ENCODE results near the gene TICAM1.

The TICAM1 gene

GRCh38 chr19:4831304-4831978 is at the start of gene TICAM1:
Gene TICAM1 (minus strand): TSS chr19:4831712. CDS start chr19:4818377, 13,335 bp downstream.
- peak within 1 kb of the TSS; percentile 98 for H3K4me3 ChIP-seq (ENCODE audit: low read length)
- peaks cover 20% of the 10 kb centered on the region for H3K4me1 ChIP-seq (ENCODE audit: control insufficient read depth, insufficient read depth, low read length)
- peak within 1 kb of the TSS; percentile 98 for H3K9ac ChIP-seq (ENCODE audit: low read length)

GRCh38 chr19:4879041-4879440 is 47.5 kb upstream of the TICAM1 start:
- H3K4me1 ChIP-seq (ENCODE audit: control insufficient read depth, insufficient read depth, low read length), result no peaks in the 10 kb centered on the region
- no peak overlapping the region for H3K4me3 ChIP-seq (ENCODE audit: low read length)
- H3K9me3 ChIP-seq (ENCODE audit: control insufficient read depth, low read length), result no peaks in the 10 kb centered on the region
- H3K36me3 ChIP-seq (ENCODE audit: control insufficient read depth, insufficient read depth, low read length), result no peaks in the 10 kb centered on the region
- H3K9ac ChIP-seq (ENCODE audit: low read length), result no peak overlapping the region
- H3K27me3 ChIP-seq (ENCODE audit: control insufficient read depth, insufficient read depth, low read length), result peaks cover 3% of the 10 kb centered on the region

More at GRCh38 chr19:4831304-4831978, at the start of gene TICAM1:
- H3K36me3 ChIP-seq (ENCODE audit: control insufficient read depth, insufficient read depth, low read length), result no peaks in the 10 kb centered on the region
- no peaks in the 10 kb centered on the region for H3K27me3 ChIP-seq (ENCODE audit: control insufficient read depth, insufficient read depth, low read length)
- H3K9me3 ChIP-seq (ENCODE audit: control insufficient read depth, low read length), result no peaks in the 10 kb centered on the region

- H3K9me3 ChIP-seq (ENCODE audit: control insufficient read depth, low read length), result no peaks in the 10 kb centered on the region
- no peak overlapping the region for H3K9ac ChIP-seq (ENCODE audit: low read length)
- no peaks in the 10 kb centered on the region for H3K36me3 ChIP-seq (ENCODE audit: control insufficient read depth, insufficient read depth, low read length)
- no peak overlapping the region for H3K4me3 ChIP-seq (ENCODE audit: low read length)
- no peaks in the 10 kb centered on the region for H3K4me1 ChIP-seq (ENCODE audit: control insufficient read depth, insufficient read depth, low read length)
- peaks cover 3% of the 10 kb centered on the region for H3K27me3 ChIP-seq (ENCODE audit: control insufficient read depth, insufficient read depth, low read length)
Observed at GRCh38 chr19:4878491-4878968, 47.0 kb upstream of the TICAM1 start.

DNA sequence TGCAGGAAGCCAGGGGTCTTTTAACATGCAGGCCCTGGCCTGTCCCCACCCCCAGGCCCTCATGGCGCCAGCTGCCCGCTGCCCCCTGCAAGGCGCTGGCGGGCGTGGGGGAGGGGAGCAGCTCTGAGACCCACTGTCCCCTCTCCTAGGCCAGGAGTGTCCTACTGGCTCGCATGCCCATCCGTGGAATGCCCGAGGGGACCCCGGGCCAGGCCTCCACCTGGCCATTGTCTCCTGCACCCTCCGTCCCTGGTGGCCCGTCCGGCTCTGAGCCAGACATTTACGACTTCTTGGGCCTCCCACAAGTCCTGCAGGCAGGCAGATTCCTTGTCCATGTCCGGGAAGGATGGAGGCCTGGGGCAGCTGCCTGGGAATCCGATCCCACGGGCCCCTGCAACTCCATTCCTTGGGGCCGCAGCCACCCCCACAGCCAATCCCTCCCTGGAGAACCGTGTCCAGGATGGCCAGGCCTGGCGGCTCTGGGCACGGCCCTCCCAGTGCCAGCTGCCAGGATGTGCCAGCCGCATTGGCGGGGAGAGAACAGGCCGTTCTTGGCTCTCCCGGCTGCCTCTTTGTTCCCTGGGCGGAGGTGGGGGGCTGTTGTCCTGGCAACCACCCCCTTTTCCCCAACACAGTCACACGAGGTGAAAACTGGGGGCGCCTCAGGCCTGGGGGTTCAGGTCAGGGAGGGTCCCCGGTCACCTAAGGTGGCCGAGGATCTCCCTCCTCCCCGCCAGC is 46.4 kb upstream of the TICAM1 start:
- H3K4me1 ChIP-seq (ENCODE audit: control insufficient read depth, insufficient read depth, low read length), result no peaks in the 10 kb centered on the region
- no peak overlapping the region for H3K9ac ChIP-seq (ENCODE audit: low read length)
- no peaks in the 10 kb centered on the region for H3K36me3 ChIP-seq (ENCODE audit: control insufficient read depth, insufficient read depth, low read length)
- H3K4me3 ChIP-seq (ENCODE audit: low read length), result no peak overlapping the region
- no peaks in the 10 kb centered on the region for H3K9me3 ChIP-seq (ENCODE audit: control insufficient read depth, low read length)
- H3K27me3 ChIP-seq (ENCODE audit: control insufficient read depth, insufficient read depth, low read length), result peaks cover 3% of the 10 kb centered on the region

DNA sequence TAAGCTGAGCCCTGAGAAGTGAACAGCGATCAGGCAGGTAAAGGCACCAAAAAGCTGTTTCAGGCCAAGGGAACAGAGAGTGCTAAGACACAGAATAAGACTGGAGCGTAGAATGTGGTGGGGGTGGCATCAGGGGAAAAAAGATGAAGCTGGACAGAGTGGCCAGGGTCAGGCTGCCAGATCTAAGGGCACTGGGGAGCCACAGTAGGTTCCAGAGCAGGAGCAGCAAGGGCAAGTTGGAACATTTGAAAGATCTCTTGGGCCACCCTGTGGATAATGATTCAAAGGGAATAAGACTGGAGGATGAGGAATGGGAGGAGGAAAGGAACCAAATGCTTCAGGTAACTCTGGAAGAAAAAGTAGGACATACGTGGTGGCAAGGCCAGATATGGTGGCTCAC is 42.4 kb upstream of the TICAM1 start:
- Histone ChIP-seq H3K27me3 (ENCODE audit: control insufficient read depth, insufficient read depth, low read length) (peaks cover 3% of the 10 kb centered on the region), H3K4me3 (ENCODE audit: low read length) (no peak overlapping the region), H3K9me3 (ENCODE audit: control insufficient read depth, low read length) (no peaks in the 10 kb centered on the region), H3K9ac (ENCODE audit: low read length) (no peak overlapping the region), H3K36me3 (ENCODE audit: control insufficient read depth, insufficient read depth, low read length) (no peaks in the 10 kb centered on the region), H3K4me1 (ENCODE audit: control insufficient read depth, insufficient read depth, low read length) (no peaks in the 10 kb centered on the region)

DNA sequence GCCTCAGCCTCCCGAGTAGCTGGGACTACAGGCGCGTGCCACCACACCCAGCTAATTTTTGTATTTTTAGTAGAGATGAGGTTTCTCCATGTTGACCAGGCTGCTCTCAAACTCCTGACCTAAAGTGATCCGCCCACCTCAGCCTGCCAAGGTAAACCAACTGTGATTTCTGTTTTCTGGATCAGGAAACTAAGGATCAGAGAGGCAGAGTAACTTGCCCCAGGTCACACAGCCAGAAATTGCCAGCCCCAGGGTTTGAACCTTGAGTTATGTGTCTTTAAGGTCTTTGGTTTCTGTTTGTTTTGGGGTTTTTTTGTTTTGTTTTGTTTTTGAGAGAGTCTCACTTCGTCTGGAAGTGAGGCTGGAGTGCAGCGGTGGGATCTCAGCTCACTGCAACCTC is 40.2 kb upstream of the TICAM1 start:
- Histone ChIP-seq H3K9me3 (ENCODE audit: control insufficient read depth, low read length) (no peaks in the 10 kb centered on the region), H3K4me3 (ENCODE audit: low read length) (no peak overlapping the region), H3K4me1 (ENCODE audit: control insufficient read depth, insufficient read depth, low read length) (peaks cover 2% of the 10 kb centered on the region), H3K27me3 (ENCODE audit: control insufficient read depth, insufficient read depth, low read length) (no peaks in the 10 kb centered on the region), H3K9ac (ENCODE audit: low read length) (no peak overlapping the region), H3K36me3 (ENCODE audit: control insufficient read depth, insufficient read depth, low read length) (no peaks in the 10 kb centered on the region)

DNA sequence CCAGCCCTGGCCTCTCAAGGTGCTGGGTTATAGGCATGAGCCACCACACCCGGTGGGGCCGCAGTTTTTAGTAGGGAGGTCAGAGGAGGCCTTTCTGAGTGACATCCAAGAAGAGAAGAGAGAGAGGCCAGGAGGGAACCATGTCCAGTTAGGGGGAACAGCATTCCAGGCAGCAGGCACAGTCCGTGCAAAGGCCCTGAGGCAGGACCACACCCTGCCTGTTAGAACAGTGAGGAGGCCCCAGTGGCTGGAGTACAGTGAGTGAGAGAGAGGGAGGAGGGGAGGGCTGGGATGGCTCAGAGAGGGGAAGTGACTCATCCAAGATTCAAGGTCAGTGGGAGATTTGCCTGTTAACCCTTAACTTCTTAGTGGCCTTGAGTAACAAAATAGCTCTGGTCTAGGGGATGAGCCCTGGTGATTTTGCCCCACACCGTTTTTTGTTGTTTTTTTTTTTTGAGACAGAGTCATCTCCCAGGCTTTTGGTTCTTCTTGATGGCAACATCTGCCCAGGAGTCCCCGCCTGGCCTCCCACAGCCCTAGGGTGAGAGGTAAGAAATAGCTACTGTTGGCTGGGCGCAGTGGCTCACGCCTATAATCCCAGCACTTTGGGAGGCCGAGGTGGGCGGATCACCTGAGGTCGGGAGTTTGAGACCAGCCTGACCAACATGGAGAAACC is 38.7 kb upstream of the TICAM1 start:
- Histone ChIP-seq H3K36me3 (ENCODE audit: control insufficient read depth, insufficient read depth, low read length) (no peaks in the 10 kb centered on the region), H3K9me3 (ENCODE audit: control insufficient read depth, low read length) (no peaks in the 10 kb centered on the region), H3K4me3 (ENCODE audit: low read length) (no peak overlapping the region), H3K9ac (ENCODE audit: low read length) (no peak overlapping the region), H3K4me1 (ENCODE audit: control insufficient read depth, insufficient read depth, low read length) (peaks cover 7% of the 10 kb centered on the region), H3K27me3 (ENCODE audit: control insufficient read depth, insufficient read depth, low read length) (no peaks in the 10 kb centered on the region)

GRCh38 chr19:4868286-4868834 is 36.8 kb upstream of the TICAM1 start:
- peaks cover 7% of the 10 kb centered on the region for H3K4me1 ChIP-seq (ENCODE audit: control insufficient read depth, insufficient read depth, low read length)
- no peak overlapping the region for H3K9ac ChIP-seq (ENCODE audit: low read length)
- H3K9me3 ChIP-seq (ENCODE audit: control insufficient read depth, low read length), result no peaks in the 10 kb centered on the region
- no peaks in the 10 kb centered on the region for H3K36me3 ChIP-seq (ENCODE audit: control insufficient read depth, insufficient read depth, low read length)
- no peak overlapping the region for H3K4me3 ChIP-seq (ENCODE audit: low read length)
- H3K27me3 ChIP-seq (ENCODE audit: control insufficient read depth, insufficient read depth, low read length), result no peaks in the 10 kb centered on the region

- H3K4me3 ChIP-seq (ENCODE audit: low read length), result peak within 1 kb of the TSS; percentile 82
- H3K27me3 ChIP-seq (ENCODE audit: control insufficient read depth, insufficient read depth, low read length), result no peaks in the 10 kb centered on the region
- H3K9ac ChIP-seq (ENCODE audit: low read length), result peak within 1 kb of the TSS; percentile 94
- H3K36me3 ChIP-seq (ENCODE audit: control insufficient read depth, insufficient read depth, low read length), result no peaks in the 10 kb centered on the region
- no peaks in the 10 kb centered on the region for H3K9me3 ChIP-seq (ENCODE audit: control insufficient read depth, low read length)
- H3K4me1 ChIP-seq (ENCODE audit: control insufficient read depth, insufficient read depth, low read length), result peaks cover 7% of the 10 kb centered on the region
Observed at GRCh38 chr19:4867534-4868285, 36.2 kb upstream of the TICAM1 start, which contains the start of gene PLIN3. Gene PLIN3 (minus strand): TSS chr19:4867667. CDS start chr19:4861394, 6,273 bp downstream.

DNA sequence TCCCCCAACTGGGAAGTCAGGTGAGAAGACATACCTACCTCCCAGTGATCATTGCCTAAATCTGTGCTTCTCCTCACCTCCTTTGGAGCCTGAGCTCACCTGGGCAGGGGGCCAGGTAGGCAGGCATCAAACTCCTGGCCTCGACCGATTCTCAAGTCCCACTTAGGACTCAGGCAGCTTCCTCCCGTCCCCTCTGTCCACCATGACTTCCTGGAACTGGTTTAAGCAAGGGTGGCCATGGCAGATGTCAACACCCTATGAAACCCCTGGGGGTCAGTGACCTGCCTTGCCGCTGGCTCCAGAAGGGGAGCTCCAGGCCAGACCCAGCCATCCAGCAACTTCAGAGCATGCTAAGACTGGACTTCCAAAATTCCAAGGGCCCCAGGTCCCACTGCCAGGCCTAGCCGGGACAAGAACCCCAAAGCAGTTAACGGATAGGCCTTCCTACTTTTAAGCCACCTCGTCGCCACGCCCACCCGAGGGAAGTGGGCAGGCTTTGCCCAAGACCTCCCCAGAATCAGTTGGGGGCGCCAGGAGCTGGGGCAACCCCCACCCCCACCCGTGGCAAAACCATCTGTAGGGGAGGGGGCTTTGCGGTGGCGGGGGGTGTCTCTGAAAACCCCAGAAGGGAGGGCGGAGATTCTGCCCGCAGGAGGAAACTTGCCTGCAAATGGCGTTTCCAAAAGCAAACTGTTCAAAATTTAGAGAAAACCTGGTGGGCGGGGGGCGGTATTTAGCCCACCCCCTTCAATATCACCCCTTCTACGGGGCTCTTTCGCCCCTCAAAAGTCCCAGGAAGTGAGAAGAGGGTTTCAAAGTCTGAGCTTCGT is 35.3 kb upstream of the TICAM1 start:
- H3K36me3 ChIP-seq (ENCODE audit: control insufficient read depth, insufficient read depth, low read length), result no peaks in the 10 kb centered on the region
- H3K4me3 ChIP-seq (ENCODE audit: low read length), result peak overlapping the region; percentile 45
- H3K9ac ChIP-seq (ENCODE audit: low read length), result peak overlapping the region; percentile 94
- H3K9me3 ChIP-seq (ENCODE audit: control insufficient read depth, low read length), result no peaks in the 10 kb centered on the region
- H3K4me1 ChIP-seq (ENCODE audit: control insufficient read depth, insufficient read depth, low read length), result peaks cover 7% of the 10 kb centered on the region
- no peaks in the 10 kb centered on the region for H3K27me3 ChIP-seq (ENCODE audit: control insufficient read depth, insufficient read depth, low read length)

GRCh38 chr19:4861147-4861546 is 29.6 kb upstream of the TICAM1 start:
- H3K9ac ChIP-seq (ENCODE audit: low read length), result no peak overlapping the region
- H3K4me3 ChIP-seq (ENCODE audit: low read length), result no peak overlapping the region
- H3K36me3 ChIP-seq (ENCODE audit: control insufficient read depth, insufficient read depth, low read length), result no peaks in the 10 kb centered on the region
- no peaks in the 10 kb centered on the region for H3K27me3 ChIP-seq (ENCODE audit: control insufficient read depth, insufficient read depth, low read length)
- peaks cover 5% of the 10 kb centered on the region for H3K4me1 ChIP-seq (ENCODE audit: control insufficient read depth, insufficient read depth, low read length)
- no peaks in the 10 kb centered on the region for H3K9me3 ChIP-seq (ENCODE audit: control insufficient read depth, low read length)
